ENCODE measurements around the gene FXYD1.
"Not testable (repeated sequence)": the region's sequence is repeated elsewhere in the genome, so short reads cannot be mapped to it uniquely, and the experiment has no call there.

FXYD1 gene

DNA sequence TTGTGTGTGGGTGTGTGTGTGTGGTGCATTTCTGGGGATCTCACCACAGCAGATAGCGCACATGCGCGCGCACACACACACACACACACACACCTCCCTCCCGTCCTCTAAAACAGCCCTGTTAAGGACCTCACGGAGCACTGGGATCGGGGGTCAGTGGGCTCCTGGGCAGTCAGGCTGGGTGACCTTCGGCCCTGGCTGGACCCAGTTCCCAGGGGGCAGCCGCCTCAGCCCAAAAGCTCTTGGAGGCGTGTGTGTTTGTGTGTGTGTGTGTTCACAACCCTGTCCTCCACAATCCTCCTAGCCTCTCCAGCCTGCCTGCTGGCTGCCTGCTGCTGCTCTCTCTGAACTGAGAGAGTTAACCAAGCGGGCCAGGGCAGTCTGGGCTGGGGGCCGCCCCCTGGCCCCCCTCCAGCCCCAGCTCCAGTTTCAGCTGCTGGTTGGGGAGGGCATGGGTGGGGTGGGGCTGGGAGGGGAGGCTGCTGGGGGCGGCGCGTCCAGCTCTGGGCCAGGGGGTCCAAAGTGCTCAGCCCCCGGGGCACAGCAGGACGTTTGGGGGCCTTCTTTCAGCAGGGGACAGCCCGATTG is at the start of gene FXYD1:
Gene FXYD1, plus strand, starts transcription at position 520 of the 588 bp plus-strand sequence. CDS start 1,256 bp downstream, outside the sequence.
- DNase-seq (ENCODE audit: low read depth in 2 of 2), result no peak

DNA sequence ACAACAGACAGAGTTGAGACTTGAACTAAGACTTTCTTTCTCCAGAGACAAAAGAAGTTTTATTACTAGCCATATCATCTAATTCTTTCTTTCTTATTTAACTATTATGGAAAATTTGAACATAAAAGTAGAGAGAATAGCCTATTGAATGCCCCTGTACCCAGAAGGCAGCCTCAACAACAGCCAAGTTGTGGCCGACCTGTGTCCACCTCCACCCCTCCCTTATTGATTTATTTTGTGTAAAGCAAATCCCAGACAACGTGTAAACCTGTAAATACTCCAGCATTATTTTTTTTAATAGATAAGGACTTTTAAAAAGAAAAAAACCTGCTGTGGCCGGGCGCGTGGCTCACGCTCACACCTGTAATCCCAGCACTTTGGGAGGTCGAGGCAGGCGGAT is 49.1 kb upstream of the FXYD1 start:
- DNase-seq (ENCODE audit: low read depth in 2 of 2), result no peak

DNA sequence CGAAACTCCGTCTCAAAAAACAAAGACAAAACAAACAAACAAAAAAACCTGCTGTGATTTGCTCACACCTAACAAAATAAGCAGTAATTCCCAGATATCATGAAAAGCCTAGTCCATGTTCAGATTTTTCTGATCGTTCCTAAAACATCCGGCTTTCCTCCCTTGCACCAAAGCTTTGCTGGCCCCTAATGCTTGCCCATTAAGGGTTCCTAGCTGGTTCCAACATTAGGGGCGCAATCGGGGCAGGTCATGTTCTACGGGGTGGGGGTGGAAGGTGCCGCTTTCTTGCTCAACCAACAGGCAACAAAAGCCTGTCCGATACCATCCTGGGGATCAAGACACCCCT is 48.5 kb upstream of the FXYD1 start:
- DNase-seq (ENCODE audit: low read depth in 2 of 2), result no peak

DNA sequence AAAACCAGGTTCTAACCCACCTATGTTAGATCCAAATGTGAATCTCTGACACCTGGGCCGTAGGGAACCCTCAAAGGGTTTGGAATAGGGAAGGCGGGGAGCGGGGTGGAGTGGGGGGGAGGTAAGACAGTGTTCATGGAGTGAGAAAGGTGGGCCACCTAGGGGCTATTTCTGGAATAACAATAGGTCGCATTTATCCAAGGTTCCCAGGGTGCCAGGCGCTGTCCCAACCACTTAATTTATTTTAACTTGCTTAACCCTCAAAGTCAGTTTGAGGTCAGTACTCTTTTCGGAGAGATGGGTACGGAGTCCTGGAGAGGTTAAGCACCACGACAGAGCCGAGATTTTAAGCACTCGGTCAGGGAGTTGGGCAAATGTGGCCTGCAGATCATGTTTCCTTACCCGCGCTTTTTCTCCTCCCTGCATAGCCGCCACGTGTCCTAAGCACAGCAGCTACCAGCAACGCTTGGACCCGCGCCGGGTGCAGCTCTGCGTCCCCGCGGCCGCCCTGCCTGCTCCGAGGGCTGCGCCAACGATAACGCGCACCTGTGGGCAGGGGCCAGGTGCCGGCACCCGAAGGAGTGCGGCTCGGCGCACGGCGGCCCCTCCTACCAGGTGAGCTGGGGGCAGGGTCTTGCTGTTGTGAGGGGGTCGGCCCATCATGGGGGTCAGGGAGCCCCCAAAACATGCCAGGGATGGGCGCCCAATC is 48.0 kb upstream of the FXYD1 start:
- peak in 1 of 2 donors; percentile 12 for DNase-seq (ENCODE audit: low read depth in 2 of 2)

DNA sequence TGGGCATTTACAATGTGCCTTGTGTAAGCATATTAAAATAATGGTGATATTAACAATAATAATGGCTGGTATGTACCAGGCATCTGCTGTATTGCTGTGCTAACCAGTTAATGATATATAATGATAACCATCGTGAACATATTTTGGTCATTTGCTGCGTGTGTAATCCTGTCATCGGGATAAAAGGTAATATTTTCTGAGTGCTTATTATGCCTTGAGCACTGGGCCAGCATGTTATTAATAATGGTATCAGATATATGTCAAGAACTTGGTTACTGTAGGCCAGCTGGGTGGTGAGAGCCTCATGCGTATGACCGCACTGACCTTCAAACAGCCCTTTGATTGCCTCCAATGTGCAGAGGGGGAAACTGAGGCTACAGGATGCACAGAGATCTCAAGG is 45.2 kb upstream of the FXYD1 start:
- DNase-seq (ENCODE audit: low read depth in 2 of 2), result no peak

DNA sequence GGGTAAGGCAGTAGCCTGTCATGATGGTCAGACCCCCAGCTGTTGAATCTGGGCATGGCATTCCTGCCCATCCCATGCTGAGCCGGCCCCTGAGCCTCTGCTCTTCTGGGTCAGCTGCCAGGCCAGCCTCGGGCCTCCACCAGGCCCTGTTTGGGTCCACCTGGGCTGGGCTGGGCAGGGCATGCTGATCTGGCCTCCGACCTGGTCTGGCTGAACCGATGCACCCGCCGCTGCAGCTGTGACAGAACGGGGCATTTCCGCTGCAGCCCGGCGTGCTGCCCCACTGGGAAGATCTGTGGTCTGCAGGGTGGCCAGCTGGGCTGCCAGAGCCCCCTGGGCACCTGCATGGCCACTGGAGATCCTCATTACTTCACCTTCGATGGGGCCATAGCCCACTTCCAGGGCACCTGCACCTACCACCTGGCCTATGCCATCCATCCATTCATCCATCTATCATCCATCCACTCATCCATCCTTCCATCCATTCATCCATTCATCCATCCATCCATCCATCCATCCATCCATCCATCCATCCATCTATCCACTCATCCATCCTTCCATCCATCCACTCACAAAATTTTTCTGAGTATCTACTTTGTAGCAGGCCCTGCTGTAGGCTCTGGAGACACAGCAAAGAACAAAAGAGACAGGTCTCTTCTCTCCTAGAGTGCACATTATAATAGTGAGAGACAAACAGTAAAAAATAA is 44.5 kb upstream of the FXYD1 start:
- no peak for DNase-seq (ENCODE audit: low read depth in 2 of 2)

DNA sequence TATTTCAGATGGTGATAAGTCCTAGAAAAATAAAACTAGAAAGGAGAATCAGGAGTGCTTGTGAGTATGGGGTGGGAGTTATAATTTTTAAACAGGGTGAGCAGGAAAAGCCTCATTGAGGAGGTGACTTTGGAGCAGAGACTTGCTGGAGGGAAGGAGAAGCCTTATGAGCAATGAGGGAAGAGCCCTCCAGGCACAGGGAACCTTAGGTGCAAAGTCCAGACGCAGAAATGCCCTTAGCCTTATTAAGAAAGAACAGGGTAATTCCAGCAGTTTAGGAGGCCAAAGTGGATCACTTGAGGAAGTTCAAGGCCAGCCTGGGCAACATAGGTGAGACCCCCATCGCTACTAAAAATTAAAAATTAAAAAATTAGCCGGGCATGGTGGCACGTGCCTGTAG is 44.0 kb upstream of the FXYD1 start:
- DNase-seq (ENCODE audit: low read depth in 2 of 2), result no peak

DNA sequence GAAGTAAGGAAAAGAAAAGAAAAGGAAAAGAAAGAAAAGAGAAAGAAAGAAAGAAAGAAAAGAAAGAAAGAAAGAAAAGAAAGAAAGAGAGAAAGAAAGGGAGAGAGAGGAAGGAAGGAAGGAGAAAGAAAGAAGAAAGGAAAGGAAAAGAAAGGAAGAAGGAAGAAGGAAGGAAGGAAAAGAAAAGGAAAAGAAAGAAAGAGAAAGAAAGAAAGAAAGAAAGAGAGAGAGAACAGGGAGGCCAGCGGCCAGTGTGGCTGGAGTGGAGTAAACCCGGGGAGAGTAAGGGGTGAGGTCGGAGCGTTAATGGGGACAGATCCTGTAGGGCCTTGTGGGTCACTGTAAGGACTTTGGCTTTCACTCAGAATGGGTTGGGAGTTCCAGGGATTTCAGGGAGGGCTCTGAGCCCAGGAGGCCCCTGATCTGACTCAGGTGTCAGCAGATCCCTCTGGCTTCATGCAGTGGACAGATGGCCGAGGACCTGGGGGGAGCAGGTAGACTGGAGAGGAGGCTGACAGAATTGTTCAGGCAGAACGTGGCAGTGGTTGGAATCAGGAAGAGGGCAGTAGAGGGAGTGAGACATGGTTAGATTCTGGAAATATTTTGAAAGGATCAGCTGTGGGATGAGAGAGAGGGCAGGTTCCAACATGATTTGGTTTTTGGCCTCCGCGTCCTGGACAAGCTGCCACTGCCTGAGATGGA is 42.8 kb upstream of the FXYD1 start:
- no peak for DNase-seq (ENCODE audit: low read depth in 2 of 2)

DNA sequence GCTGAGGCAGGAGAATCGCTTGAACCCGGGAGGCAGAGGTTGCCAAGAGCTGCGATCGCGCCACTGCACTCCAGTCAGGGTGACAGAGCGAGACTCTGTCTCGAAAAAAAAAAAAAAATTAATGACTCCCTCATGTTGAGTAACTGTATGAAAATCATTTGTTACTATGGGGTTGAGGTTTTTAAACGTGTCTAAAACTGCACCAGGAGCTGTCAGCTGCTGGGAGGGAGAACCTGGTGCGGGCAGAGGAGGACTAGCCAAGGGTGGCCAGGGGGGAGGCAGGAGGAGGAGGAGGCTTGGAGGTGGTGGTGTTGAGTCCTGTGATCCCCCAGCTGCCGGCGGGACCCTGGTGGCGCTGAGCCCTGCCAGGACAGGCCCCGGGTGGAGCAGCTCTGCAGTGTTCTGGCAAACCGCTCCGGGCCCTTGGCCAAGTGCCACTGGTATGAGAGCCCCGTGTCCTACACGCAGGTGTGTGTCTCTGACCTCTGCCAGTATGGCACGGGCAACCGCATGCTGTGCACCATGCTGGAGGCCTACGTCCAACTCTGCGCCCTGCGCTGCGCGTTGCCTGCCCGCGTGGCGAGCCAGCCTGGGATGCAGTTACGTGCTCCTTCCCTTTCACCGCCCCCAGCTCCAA is 40.1 kb upstream of the FXYD1 start:
- no peak for DNase-seq (ENCODE audit: low read depth in 2 of 2)

DNA sequence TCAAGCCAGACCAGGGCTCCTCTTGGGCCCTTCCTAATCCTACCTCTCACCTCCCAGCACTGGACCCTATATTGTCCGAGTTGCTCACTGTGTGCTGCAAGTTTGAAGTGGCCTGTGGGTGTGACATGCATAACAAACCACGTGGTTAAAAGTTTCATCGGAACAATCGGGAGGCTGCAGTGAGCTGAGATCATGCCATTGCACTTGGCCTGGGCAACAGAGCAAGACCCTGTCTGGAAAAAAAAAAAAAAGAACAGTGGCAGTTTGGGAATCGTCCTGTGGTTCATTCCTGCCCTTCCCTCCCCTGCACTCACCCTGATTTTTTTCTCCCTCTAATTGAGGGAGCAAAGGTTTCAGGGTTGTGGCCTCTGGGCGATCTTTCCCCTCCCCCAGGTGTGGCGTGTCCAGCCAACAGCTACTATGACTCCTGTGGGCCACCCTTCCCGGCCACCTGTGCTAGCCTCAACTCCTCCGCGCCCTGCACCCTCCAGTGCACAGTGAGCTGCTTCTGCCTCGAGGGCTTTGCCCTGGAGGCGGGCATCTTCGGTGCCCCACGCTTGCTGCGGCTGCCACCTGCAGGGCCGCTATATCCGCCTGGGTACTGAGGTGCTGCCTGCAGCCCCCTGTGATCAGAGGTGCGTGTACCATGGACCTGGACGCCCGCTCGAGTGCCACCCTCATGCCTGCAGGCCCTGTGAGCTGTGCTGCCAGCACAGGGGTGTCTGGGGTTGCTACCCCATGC is 39.3 kb upstream of the FXYD1 start:
- no peak for DNase-seq (ENCODE audit: low read depth in 2 of 2)

DNA sequence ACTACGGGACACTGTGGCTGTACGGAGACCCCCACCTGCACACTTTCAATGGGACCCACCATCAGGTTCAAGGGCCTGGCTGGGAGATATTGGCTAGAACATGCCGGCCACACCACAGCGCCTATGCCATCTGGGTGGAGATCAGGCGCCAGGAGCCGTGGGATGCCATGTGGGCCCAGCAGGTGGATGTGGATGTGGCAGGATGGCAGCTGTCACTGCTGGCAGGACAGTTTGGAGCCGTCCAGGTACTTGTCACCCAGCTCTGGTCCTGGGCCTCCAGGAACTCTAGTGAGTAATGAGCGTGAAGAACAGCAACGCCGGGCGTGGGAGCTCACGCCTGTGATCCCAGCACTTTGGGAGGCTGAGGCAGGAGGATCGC is 38.7 kb upstream of the FXYD1 start:
- DNase-seq (ENCODE audit: low read depth in 2 of 2), result no peak

DNA sequence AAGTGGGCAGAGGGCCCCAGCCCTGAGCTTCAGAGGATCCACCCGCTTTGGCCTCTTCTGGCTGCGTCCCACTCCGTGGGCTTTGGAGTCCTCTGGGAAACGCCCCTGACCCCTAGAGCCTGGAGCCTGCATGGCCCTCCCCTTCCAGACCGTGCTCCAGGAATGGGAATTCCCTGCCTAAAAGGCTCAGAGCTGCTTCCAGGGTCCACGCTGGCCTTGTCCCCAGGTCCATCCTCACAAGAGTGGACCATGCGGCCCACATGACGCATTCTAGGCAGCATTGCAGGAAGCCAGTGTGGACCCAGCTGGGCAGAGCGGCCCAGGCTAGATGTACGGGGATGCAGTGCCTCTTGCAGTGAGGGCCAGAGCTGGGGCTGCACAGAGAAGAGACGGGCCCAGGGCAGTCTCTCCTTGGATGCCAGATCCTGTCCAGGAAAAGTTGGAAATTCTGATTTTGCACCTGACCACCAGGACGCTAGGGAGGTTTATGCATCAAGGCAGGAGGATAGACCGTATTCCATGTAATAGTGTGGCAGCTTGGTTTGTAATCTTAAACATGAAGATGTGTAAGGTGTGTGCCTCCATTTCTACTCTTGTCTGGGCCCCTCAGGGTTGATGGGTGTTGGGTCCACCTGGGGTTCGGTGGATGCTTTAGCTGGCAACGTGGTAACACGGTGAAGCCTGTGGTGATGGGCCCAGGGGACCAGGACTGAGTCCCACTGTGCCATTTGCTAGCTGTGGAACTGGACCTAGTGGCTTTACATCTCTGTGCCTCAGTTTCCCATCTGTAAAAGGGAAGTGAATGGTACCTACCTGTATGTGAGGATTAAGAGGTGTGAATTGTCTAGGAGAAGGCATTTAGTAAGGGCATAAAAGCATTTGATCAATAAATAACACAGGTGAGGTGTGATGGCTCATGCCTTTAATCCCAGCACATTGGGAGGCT is 37.8 kb upstream of the FXYD1 start:
- DNase-seq (ENCODE audit: low read depth in 2 of 2), result no peak

DNA sequence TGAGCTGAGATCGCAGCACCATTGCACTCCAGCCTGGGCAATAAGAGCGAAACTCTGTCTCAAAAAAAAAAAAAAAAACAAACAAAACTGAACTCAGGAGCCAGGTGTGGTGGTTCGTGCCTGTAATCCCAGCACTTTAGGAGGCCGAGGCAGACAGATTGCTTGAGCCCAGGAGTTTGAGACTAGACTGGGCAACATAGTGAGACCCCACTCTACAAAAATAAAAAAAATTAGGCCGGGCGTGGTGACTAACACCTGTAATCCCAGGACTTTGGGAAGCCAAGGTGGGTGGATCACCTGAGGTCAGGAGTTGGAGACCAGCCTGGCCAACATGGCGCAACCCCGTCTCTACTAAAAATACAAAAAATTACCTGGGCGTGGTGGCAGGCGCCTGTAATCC is 36.7 kb upstream of the FXYD1 start:
- not testable (repeated sequence) for DNase-seq (ENCODE audit: low read depth in 2 of 2)

DNA sequence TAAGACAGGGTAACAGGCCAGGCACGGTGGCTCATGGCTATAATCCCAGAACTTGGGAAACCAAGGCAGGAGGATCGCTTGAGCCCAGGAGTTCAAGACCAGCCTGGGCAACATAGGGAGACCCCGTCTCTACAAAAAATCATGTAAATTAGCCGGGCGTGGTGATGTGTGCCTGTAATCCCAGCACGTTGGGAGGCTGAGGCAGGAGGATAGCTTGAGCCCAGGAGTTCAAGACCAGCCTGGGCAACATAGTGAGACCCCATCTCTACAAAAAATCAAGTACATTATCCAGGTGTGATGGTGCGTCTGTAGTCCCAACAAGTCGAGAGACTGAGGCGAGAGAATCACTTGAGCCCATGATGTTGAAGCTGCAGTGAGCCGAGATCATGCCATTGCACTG is 35.0 kb upstream of the FXYD1 start:
- not testable (repeated sequence) for DNase-seq (ENCODE audit: low read depth in 2 of 2)

DNA sequence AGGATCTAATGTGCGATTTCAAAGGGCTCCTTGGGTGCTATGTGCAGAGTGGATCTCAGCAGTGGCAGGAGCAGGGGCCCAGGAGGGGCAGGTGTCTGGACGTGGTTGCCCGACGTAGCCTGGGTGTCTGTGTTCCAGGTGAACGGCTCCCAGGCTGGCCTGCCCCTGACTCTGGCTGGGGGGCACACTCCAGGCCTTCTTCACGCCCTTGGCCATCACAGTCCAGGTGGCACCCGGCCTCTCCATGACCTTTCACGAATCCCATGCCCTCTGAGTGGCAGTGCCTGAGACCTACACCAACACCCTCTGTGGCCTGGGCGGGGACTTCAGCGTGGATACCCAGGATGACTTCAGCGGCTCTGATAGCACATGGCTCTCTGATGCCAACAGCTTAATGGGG is 34.3 kb upstream of the FXYD1 start:
- no peak for DNase-seq (ENCODE audit: low read depth in 2 of 2)

DNA sequence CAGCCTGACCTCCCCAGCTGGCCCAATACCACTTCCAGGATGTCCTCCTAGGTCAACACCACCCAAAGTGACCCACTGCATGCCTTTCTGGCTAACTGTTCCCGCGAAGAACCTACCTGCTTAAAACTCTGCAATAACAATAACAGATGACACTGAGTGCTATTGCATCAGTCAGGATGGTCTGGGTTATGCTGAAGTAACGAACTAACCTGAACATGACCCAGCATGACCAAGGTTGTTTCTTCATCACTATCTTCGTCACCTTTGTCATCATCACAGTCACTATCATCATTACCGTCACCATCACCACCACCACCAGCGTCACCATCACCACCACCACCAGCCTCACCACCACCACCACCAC is 33.6 kb upstream of the FXYD1 start:
- no peak for DNase-seq (ENCODE audit: low read depth in 2 of 2)

DNA sequence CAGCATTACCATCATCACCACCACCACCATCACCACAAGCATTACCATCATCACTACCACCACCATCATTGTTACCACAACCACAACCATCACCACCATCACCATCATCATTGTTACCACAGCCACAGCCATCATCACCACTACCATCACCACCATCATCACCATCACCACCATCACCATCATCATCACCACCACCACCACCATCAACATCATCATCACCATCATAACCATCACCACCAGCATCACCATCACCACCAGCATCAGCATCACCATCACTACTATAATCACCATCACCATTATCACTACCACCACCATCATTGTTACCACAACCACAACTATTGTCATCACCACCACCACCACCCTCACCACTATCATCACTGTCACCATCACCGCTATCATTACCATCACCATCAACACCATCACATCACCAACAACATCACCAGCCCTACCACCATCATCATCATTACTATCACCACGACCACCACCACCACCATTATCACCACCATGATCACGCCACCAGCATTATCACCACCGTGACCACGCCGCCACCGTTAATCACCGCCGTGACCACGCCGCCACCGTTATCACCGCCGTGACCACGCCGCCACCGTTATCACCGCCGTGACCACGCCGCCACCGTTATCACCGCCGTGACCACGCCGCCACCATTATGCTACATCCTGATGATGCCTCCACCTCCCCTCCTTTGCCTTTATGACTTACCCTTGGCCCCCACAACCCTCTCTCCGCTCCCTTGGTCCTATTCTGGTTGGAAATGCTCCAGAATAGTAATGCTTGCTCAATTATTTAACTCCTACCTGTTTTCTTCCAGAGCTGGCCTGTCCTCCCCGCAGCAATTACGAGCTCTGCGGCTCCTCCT is 33.0 kb upstream of the FXYD1 start:
- no peak for DNase-seq (ENCODE audit: low read depth in 2 of 2)

DNA sequence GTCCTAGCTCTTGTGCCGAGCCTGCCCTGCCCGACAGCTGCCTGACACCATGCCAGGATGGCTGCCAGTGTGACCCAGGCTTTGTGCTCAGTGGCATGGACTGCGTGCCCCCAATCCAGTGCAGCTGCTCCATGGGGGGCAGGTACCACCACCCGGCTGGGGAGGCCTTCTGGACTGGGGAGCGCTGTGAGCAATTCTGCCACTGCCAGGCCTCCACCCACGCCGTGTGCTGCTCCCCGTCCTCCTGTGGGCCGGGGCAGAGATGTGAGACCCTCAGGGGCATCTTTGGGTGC is 32.4 kb upstream of the FXYD1 start:
- no peak for DNase-seq (ENCODE audit: low read depth in 2 of 2)

DNA sequence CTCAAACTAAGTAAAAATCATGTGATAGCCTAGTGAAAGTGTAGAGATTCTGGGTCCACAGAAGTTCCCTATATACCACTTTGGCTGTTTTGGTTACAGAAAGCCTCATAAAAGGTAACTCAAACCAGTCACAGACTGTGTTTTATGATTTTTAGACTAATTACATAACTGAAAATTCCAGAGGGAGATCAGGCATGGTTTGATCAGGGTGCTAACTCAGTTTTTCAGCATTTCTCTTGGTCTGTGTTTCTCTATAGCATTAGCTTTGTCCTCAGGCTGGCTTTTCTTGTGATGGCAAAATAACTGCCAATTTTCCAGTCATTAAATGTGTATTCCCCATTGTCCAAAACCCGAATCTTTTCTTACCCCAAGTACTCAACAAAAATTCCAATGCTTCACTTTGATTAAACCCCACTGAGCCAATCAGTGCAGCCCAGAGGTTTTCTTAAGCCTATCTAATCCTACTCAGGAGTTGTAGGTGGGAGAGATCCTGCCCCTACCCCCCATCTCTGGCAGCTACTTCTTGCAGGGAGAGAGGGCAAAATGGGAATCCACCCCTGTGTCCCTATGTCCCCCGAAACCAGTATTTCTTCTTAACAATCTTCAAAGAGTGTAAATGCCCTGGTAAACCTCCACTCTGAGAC is 31.6 kb upstream of the FXYD1 start:
- DNase-seq (ENCODE audit: low read depth in 2 of 2), result no peak
